Muscle layer of duodenum (tissue), 2 donors: Measurements from ENCODE around the gene NAP1L4.

Experiments
- H3K27ac ChIP-seq: one replicate; pipeline ENCODE4 v1.7.0; 2013; ENCODE audit warnings: mild to moderate bottlenecking, low read length
- H3K27me3 ChIP-seq: one replicate; pipeline ENCODE4 v1.7.0; 2013; ENCODE audit warnings: low read depth, mild to moderate bottlenecking, control low read depth, low read length
- H3K36me3 ChIP-seq, 2 donors: one replicate each; pipeline ENCODE4 v1.7.0; 2013; ENCODE audit warnings: low read length in 2 of 2, control low read depth in 1 of 2, mild to moderate bottlenecking in 1 of 2; ENCODE audit not compliant: insufficient read depth in 2 of 2, control insufficient read depth in 1 of 2
- H3K4me1 ChIP-seq, 2 donors: one replicate each; pipeline ENCODE4 v1.7.0; 2013; ENCODE audit warnings: low read length in 2 of 2, mild to moderate bottlenecking in 2 of 2, control low read depth in 1 of 2, moderate library complexity in 1 of 2; ENCODE audit not compliant: insufficient read depth in 2 of 2, control insufficient read depth in 1 of 2
- H3K4me3 ChIP-seq, 2 donors: one replicate each; pipeline ENCODE4 v1.7.0; 2013; ENCODE audit warnings: low read length in 2 of 2, low read depth in 1 of 2, mild to moderate bottlenecking in 1 of 2
- H3K9me3 ChIP-seq, 2 donors: one replicate each; pipeline ENCODE4 v1.7.0; 2013; ENCODE audit warnings: low read length in 2 of 2, control low read depth in 1 of 2, mild to moderate bottlenecking in 1 of 2; ENCODE audit not compliant: control insufficient read depth in 1 of 2
- donor health status: healthy.

The NAP1L4 gene

DNA sequence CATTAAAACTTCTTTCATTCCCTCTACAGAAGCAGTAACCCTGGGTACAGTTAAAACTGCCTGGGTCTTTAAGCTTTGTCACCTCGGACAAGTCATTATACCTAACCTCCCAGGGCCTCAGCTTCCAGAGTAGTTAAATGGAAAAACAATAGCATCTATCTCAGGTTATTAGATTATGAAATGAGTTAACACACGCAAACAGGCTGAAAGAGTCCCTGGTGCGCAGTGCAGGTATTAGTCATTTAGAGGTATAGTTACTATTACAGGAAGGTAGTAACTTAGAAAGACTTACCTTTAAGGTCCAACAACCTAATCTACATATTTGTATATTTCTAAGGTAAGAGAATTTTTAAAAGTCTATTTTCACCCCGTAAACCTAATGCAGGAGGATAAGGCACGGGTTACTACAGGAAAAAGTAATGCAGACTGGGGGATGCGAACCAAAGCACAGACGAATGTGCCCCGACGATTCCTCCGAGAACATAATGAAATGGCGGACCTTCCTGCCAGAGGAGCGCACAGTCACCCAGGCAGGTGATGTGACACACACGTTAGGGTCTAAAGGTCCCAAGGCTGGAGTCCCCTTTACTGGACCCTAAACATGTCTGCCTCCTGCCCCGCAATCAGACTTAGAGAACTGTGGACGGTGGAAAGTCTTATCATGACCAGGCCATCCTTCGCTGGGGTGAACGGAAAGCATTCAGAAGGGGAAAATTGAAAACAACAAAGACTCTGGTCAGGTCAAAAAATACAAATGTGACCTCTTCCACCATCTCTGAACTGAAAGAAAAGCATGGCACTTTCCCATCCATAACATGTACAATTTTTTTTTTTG, 1.3 kb downstream of the NAP1L4 start:
- Histone ChIP-seq H3K9me3 (no peaks in the 10 kb centered on the region), H3K36me3 (no peaks in the 10 kb centered on the region), H3K27ac (peak overlapping the region; percentile 92), H3K4me1 (peaks cover 21 to 45% of the 10 kb centered on the region in 2 donors), H3K4me3 (peak overlapping the region; percentile 68 to 89), H3K27me3 (no peaks in the 10 kb centered on the region)

DNA sequence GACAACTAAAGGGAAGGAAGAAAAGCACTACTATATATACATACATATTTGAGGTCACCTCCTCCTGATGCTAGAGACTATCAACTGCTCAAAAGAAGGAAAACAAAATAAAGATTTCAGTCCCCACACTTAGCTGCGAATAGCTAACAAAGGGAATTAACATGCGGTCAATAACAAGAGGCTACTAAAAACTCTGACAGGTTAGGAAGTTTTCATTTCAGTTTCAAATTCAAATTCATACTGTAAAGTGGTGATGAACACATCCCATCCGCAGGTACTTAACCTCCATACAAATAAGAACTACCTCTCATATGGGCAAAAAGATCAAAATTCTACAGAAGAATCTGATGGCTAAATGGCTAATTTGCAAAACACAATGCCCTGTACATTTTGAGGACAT, 2.6 kb downstream of the NAP1L4 start:
- H3K4me1 ChIP-seq: peaks cover 21 to 45% of the 10 kb centered on the region in 2 donors
- no peaks in the 10 kb centered on the region for H3K9me3 ChIP-seq
- no peaks in the 10 kb centered on the region for H3K36me3 ChIP-seq
- H3K4me3 ChIP-seq: peak overlapping the region in 1 of 2 donors; percentile 31
- no peaks in the 10 kb centered on the region for H3K27me3 ChIP-seq
- peak overlapping the region; percentile 12 for H3K27ac ChIP-seq

DNA sequence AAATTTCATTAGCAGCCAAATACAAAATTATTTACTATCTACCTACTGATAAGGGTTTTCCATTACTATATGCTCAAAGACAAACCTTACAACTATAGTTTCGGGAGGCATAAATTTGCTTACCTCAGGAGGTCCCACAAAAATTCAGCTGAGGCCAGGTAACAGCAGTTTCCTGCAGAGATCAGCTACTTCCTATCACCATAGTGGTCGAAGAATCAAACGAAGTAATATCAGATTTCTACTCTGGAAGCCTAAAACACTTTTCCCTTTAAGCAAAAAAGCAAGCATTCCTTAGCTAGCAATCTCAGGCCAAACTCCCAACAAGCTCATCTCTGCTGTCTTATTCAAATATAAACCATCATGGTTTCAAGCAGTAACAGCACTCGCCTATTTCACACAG, 3.1 kb downstream of the NAP1L4 start:
- no peaks in the 10 kb centered on the region for H3K27me3 ChIP-seq
- H3K36me3 ChIP-seq: no peaks in the 10 kb centered on the region
- H3K4me3 ChIP-seq: peak overlapping the region in 1 of 2 donors; percentile 31
- H3K9me3 ChIP-seq: no peaks in the 10 kb centered on the region
- peak overlapping the region; percentile 12 for H3K27ac ChIP-seq
- peaks cover 21 to 45% of the 10 kb centered on the region in 2 donors for H3K4me1 ChIP-seq

DNA sequence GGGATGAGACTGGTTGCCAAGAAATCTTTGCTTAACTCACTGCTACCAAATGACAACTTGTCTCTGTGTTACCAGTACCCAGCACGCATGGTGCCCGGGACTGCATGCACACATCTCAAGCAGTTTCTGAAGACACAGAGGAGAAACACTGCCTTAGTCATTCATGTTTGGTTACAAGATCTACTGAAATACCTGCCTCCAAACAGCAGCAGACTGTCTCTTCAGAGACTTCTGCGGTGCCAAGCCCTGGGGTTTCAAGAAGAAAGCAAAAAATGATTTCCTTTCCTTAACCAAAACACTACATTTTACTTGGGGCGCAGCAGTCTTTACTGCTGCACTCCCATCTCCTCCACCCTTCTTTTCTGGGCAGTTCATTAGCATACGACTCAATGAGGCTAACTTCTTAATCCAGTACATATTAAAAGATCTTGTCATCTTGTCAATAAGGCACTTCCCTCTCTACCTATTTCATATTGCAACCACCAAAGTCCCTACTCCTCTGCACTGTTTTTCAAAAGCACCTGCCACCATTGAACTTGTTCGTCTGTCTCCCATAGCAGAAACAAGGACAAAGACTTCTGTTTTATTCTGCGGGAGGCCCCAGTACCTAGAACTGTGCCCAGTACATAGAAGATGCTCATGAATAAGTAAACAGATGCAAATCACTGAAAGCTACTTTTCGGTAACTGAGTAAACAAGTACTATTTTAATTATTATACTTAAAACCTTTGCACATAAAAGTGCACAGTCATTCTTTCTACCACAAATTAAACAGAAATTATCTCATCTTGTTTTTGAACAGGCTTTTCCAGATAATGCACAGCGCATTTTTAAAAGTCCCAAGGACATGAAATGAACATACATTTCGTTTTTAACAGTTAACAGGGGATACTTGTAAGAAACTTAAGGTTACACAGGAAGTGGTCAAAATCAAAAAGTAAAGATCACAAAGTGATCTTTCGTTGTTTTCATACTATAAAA, 4.0 kb downstream of the NAP1L4 start:
- Histone ChIP-seq H3K36me3 (no peaks in the 10 kb centered on the region), H3K4me3 (peak overlapping the region in 1 of 2 donors; percentile 31), H3K9me3 (no peaks in the 10 kb centered on the region), H3K4me1 (peaks cover 21 to 45% of the 10 kb centered on the region in 2 donors), H3K27me3 (no peaks in the 10 kb centered on the region), H3K27ac (no peak overlapping the region)

DNA sequence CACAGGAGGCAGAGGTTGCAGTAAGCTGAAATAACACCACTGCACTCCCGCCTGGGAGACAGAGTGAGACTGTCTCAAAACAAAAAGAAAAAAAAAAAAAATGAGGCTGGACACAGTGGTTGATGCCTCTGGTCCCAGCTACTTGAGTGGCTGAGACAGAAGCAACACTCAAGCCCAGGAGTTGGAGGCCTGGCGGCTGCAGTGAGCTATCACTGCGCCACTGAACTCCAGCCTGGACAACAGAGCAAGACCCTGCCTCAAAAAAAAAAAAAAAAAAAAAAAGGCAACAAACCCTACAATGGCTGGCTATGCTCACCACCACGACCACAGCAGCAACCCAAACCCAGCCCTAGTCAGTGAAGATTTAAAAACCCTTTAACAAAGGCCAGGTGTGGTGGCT, 8.2 kb downstream of the NAP1L4 start:
- Histone ChIP-seq H3K27ac (no peak overlapping the region), H3K9me3 (no peaks in the 10 kb centered on the region), H3K27me3 (no peaks in the 10 kb centered on the region), H3K4me1 (peaks cover 8 to 20% of the 10 kb centered on the region in 2 donors), H3K4me3 (no peak overlapping the region), H3K36me3 (no peaks in the 10 kb centered on the region)

DNA sequence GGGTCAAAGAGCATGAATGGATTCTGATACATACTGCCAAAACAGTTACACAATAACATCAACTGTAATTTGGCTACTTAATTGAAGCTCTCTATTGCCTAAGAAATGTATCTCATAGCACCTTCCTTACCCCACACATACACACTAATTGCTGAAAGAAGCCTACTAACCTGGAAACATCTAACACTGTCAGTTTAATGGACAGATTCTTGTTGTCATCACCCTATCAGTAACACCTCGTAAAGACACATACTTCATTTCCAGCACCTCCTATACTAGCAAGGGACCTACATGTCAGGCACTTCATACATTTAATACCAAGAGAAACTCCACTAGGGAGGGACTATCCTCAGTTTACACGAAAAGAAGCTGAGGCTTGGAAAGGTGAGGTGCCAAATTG, 9.9 kb downstream of the NAP1L4 start:
- Histone ChIP-seq H3K27ac (no peak overlapping the region), H3K36me3 (peaks cover 3 to 7% of the 10 kb centered on the region in 2 donors), H3K4me1 (peaks cover 0 to 4% of the 10 kb centered on the region in 2 donors), H3K27me3 (no peaks in the 10 kb centered on the region), H3K9me3 (no peaks in the 10 kb centered on the region), H3K4me3 (no peak overlapping the region)

DNA sequence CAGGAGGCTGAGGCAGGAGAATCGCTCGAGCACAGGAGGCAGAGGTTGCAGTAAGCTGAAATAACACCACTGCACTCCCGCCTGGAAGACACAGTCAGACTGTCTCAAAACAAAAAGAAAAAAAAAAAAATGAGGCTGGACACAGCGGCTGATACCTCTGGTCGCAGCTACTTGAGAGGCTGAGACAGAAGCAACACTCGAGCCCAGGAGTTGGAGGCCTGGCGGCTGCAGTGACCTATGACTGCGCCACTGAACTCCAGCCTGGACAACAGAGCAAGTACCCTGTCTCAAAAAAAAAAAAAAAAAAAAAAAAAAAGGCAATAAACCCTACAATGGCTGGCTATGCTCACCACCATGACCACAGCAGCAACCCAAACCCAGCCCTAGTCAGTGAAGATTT, 11.0 kb downstream of the NAP1L4 start:
- H3K27me3 ChIP-seq: no peaks in the 10 kb centered on the region
- H3K9me3 ChIP-seq: no peaks in the 10 kb centered on the region
- peaks cover 0 to 4% of the 10 kb centered on the region in 2 donors for H3K4me1 ChIP-seq
- peaks cover 13 to 17% of the 10 kb centered on the region in 2 donors for H3K36me3 ChIP-seq
- no peak overlapping the region for H3K4me3 ChIP-seq
- H3K27ac ChIP-seq: no peak overlapping the region

DNA sequence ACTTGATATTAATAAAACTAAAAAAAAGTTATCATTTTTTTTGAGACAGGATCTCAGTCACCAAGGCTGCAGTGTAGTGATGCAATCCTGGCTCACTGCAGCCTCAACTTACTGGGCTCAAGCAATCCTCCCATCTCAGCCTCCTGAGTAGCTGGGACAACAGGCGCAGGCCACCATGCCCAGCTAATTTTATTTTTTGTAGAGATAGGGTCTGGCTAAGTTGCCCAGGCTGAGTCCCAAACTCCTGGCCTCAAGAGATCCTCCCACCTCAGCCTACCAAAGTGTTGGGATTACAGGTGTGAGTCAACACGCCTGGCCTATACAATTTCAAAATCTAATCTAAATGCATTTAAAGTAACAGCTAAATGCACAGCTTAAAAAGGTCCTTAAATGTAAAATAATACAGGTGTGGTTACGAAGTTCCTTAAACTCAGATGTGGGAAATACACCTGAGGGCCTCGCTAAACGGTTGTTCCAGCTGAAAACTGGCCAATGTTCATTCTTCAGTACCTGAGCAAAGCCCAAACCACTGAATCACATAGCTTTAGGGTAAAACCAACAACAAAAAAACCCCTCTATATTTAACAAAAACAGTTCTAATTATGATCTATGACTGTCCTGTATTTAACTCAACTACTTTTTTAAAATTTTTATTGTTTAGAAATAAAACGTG, 11.8 kb downstream of the NAP1L4 start:
- no peak overlapping the region for H3K4me3 ChIP-seq
- H3K4me1 ChIP-seq: peaks cover 0 to 4% of the 10 kb centered on the region in 2 donors
- no peaks in the 10 kb centered on the region for H3K9me3 ChIP-seq
- H3K36me3 ChIP-seq: peaks cover 17 to 23% of the 10 kb centered on the region in 2 donors
- no peak overlapping the region for H3K27ac ChIP-seq
- no peaks in the 10 kb centered on the region for H3K27me3 ChIP-seq

DNA sequence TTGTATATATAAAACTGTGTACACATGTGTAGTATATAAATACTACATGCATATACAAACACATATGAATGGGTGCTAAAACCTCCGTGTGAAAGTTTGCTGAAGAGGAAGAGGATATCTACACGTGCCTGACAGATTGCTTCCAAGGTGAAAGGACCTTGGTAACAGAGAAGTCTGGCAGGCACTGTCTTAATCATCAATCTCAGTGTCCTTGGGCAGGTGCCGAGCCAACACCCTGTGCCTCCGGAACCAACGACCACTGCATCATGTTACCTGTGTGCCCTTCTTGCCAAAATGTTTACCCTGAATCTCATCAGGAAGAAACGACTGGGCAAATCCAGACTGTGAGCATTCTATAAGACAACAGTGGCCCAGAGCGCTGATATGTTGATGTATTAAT, 15.0 kb downstream of the NAP1L4 start:
- Histone ChIP-seq H3K27me3 (no peaks in the 10 kb centered on the region), H3K36me3 (peaks cover 31 to 51% of the 10 kb centered on the region in 2 donors), H3K27ac (no peak overlapping the region), H3K4me1 (no peaks in the 10 kb centered on the region), H3K9me3 (no peaks in the 10 kb centered on the region), H3K4me3 (no peak overlapping the region)

DNA sequence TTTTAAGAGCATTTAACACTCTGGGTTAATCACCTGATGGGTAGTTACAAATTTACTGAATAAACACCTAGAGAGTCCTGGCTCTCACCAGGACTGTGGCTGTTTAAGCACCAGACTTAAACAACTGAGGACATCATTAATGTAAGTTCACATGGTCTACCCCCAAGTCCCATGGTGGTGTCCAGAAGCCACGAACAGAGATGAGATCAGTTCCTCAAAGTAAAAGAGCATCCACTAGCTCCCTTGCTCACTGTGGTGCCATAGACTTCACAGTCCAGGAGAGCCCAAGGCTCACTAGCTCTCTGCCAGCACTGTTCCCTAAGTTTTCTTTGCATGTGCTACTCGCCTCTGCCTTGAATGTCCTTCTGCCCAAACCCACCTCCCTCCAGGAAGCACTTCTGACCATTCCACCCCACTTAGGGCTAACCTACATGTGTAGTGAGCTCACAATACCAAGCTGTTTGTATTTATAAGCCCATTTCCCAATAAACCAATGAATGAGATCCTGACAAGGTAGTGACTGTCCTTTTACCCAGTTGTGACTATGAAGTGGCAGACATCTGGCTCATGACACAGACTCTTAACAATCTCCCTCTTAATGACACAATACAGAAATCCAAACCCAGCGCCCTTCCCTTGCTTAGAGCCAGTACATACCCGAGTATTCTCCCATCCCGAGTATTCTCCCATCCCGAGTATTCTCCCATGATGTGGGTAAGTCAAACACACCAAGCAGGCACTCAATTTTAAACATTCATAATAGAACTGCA, 15.7 kb downstream of the NAP1L4 start:
- H3K27me3 ChIP-seq: no peaks in the 10 kb centered on the region
- no peaks in the 10 kb centered on the region for H3K9me3 ChIP-seq
- no peak overlapping the region for H3K27ac ChIP-seq
- H3K4me3 ChIP-seq: no peak overlapping the region
- H3K4me1 ChIP-seq: no peaks in the 10 kb centered on the region
- peaks cover 37 to 58% of the 10 kb centered on the region in 2 donors for H3K36me3 ChIP-seq
